ENCODE data around the gene PLA2G4F.

The PLA2G4F gene

DNA sequence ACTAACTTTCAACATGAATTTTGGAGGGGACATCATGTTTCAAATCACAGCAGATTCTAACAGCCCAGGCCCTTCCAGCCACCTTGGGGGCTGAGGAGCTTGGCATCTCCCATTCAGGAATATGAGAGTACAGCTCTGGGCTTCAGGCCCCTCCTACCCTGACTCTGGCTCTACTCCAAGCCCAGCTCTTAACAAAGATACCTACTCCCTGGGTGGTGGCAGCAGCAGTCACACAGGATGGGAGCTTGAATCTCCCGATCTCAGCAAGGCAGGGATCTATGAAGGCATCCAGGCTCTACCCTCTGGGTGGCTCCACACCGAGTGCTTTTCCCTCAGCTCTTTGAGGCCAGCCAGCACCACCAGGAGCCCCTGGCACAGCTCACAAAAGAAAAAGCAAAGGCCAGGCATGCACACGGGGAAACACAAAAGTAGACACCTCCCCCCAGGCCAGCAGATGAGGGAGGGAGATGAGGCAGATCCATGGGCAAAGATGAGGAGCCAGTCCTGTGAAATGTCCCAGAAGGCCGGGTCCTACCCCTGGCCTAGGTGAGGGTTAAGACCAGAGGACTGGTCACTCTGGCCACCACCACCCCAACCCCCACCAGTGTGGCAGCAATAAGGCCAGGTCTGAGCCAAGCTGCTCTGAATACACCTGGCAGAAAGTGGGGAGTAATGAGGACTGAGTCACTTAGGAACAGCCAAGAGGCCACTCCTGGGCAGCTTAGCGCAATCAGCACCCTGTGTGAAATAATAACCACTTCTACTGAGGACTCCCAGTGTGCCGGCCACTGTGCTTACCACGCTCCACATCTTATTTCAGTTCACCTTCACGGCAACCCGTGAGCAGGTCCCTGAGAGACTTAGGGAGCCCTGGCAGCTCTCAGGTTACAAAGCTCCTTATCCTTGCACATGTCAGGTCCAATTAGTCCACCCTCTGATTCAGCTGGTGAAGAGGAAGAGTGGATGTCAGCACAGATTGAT is 24.3 kb downstream of the PLA2G4F start:
- no peak for DNase-seq (ENCODE audit: low read depth in 2 of 2)

GRCh38 chr15:42131006-42131405 is 25.4 kb downstream of the PLA2G4F start:
- DNase-seq (ENCODE audit: low read depth in 2 of 2): no peak

- no peak for DNase-seq (ENCODE audit: low read depth in 2 of 2)
These were observed 26.0 kb downstream of the PLA2G4F start for GRCh38 chr15:42130246-42130986.

DNA sequence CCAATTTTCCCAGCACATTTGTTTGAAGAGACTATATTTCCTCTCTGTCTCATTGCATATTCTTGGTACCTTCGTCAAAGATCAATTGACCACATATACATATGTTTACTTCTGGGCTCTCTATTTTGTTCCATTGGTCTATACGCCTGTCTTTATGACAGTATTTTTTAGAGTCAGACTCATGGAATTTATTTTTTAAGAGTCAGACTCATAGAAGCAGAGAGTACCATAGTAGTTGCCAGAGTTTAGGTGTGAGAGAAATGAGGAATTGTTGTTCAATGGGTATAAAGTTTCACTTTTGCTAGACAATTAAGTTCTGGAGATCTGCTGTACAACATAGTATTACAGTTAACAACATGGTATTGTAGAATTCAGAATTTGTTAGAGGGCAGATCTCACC is 27.1 kb downstream of the PLA2G4F start:
- DNase-seq (ENCODE audit: low read depth in 2 of 2): no peak

GRCh38 chr15:42128476-42128875 is 28.0 kb downstream of the PLA2G4F start:
- no peak for DNase-seq (ENCODE audit: low read depth in 2 of 2)

DNA sequence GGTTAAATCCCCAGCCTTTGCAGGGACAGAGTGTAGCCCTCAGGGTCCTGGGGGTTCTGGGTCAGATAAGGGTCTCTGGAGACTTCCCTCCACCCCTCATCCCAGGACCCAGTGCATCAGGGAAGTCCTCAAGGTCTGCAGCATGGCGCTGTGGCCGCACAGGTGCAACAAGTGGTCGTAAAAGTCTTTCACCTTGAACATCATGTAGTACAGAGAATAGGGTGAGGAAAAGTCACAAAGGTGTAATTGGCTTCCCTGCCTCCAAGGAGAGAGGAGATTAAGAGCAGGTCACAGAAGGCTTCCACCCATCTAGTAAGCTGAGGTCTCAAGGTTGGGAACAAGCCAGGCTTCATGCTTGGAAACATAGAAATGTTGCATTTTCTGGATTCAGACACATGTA is 32.9 kb downstream of the PLA2G4F start:
- DNase-seq (ENCODE audit: low read depth in 2 of 2): no peak

DNA sequence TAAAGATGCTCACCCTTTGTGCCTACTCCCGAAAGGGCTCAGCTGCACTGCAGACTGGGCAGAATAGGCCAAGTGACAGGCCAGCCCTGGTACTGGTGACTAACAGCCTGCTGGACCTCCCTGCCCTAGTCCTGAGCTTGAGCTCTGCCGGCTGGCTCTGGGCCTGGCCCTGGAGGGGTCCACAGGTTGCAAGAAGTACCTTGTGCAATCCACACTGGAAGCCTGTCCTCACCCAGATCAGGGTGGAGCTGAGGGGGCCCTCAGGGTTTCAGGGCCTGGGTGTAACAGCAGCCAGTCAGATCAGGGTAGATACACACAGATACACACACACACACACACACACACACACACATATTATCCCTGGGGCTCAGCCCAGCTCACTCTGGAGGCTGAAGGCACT is 34.8 kb downstream of the PLA2G4F start:
- DNase-seq (ENCODE audit: low read depth in 2 of 2): no peak

DNA sequence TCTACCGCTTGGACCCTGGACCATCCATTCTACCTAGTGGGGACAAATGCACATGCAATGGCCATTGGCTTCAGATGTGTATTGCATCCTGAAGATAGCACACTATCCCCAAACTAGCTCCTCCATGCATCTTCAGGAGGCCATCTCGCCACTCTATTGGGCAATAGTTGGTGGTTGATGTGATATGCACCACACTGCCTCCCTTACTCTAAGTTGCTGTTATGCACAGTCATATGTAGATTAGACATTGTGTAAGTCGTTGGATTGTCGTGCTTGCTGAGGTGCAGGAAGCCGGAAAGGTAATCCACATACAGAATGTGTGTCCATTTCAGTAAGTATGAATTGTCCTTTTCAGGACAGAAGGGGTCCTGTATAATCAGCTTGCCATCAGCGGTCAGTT is 35.4 kb downstream of the PLA2G4F start:
- no peak for DNase-seq (ENCODE audit: low read depth in 2 of 2)

DNA sequence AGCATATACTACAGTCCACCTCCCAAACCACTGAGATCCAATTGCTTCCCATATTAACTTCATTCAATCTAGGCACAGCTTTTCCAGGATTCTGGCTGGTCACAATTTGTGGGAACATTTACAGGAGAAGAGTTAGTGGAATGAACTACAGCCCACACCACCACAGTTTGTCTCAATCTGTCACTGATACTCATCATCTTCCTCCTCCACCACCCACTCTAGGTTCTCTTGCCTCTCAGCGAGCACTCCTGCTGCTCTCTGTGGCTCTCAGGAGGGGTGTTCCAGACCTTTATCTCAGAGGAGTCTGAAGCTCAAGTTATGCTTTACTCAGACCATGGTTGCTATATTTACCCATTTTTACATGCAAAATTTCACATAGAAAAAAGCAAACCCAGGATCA is 36.2 kb downstream of the PLA2G4F start:
- no peak for DNase-seq (ENCODE audit: low read depth in 2 of 2)

- no peak for DNase-seq (ENCODE audit: low read depth in 2 of 2)
These were observed 37.0 kb downstream of the PLA2G4F start for GRCh38 chr15:42119446-42119760.

- no peak for DNase-seq (ENCODE audit: low read depth in 2 of 2)
These were observed 37.6 kb downstream of the PLA2G4F start for GRCh38 chr15:42118650-42119445.

- DNase-seq (ENCODE audit: low read depth in 2 of 2): no peak
These were observed 44.5 kb downstream of the PLA2G4F start for GRCh38 chr15:42111924-42112323.

DNA sequence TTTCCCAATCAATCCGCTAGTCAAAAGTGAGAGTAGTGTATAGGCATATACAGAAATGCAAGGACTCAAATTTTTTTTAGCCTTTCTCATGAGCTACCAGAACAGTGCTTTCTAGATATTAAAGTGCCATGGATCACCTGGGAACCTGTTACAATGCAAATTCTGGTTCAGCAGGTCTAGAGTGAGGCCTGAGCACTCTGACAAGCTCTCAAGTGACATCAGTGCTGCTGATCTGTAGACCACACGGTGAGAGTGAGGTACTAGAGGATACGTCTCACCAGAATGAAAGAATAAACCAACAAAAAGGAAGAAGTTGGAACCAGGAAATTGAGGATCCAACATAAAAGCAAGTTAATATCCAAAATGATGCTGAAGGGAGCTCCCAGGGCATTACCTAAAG is 46.1 kb downstream of the PLA2G4F start:
- DNase-seq (ENCODE audit: low read depth in 2 of 2): no peak

GRCh38 chr15:42108806-42109205 is 47.6 kb downstream of the PLA2G4F start:
- no peak for DNase-seq (ENCODE audit: low read depth in 2 of 2)

- DNase-seq (ENCODE audit: low read depth in 2 of 2): no peak
These were observed 48.2 kb downstream of the PLA2G4F start for GRCh38 chr15:42108189-42108588.

- DNase-seq (ENCODE audit: low read depth in 2 of 2): no peak
These were observed 49.0 kb downstream of the PLA2G4F start for GRCh38 chr15:42107473-42107872.

DNA sequence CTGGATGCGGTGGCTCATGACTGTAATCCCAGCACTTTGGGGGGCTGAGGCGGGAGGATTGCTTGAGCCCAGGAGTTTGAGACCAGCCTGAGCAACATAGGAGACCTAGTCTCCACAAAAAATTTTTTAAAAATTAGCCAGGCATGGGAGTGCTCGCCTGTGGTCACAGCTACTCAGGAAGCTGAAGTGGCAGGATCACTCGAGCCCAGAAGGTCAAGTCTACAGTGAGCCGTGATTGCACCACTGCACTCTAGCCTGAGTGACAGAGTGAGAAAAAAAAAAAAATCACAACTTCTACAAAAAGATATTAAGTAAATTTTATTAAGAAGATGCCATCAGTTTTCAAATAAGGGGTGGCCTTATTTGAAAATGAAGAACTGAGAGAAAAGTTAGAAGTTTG is 50.1 kb downstream of the PLA2G4F start:
- DNase-seq (ENCODE audit: low read depth in 2 of 2): no peak

DNA sequence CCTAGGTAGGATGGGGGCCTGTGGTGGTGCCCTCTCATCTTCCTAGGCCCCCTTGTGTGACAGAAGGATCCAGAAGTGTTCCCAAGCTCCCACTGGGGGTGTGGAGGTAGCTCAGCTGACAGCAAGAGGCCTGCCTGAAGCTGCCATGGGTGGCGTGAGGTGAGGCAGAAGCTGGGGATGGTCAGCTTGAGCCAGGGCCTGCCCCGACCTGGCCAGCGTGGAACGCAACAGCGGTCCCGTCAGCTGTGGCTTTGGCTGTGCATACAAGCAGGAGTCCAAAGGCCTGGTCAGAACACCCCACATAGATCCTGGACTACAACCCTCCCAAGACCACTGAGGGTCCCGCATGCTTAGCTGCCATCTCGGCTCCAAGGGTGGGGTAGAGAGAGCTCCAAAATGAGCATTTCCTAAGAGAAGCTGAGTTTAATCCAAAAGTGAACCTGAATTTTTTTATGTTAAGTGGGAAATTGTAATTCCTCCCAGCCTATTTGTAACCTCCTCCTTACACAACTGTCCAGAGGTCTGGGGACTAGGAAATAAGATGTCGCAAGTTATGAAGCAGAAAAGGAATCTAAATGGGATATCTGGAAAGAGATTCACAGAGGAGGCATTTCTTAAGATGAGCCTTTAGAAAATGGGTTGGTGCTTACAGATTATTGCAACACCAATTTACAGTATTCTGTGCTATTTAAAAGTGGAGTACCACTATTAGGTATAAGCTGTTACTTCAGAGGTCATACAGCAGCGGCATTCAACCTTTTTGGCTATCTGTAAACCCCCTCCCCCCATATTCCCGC is 52.1 kb downstream of the PLA2G4F start:
- no peak for DNase-seq (ENCODE audit: low read depth in 2 of 2)

GRCh38 chr15:42102646-42103235 is 53.7 kb downstream of the PLA2G4F start:
- DNase-seq (ENCODE audit: low read depth in 2 of 2): no peak

- DNase-seq (ENCODE audit: low read depth in 2 of 2): no peak
These were observed 54.6 kb downstream of the PLA2G4F start for GRCh38 chr15:42101861-42102260.

Measured in stimulated activated CD8-positive, alpha-beta memory T cell treated with anti-CD3 and anti-CD28 coated beads, Interleukin-7, amount 100 ng/mL, for 1 hour (primary cell).